ENCODE results near the gene DYDC2.

The DYDC2 gene

GRCh38 chr10:80410122-80410521, 53.5 kb downstream of the DYDC2 start:
- TF ChIP-seq MAX (IDR thresholded peaks at IDR 0.05), result no peak
- TF ChIP-seq ZBTB7A (IDR thresholded peaks at IDR 0.05; ENCODE audit: low read depth), result no peak
- no peak for TF ChIP-seq EP300 (IDR thresholded peaks at IDR 0.05; ENCODE audit: borderline replicate concordance)
- no peak for TF ChIP-seq USF1 (IDR thresholded peaks at IDR 0.05)
- TF ChIP-seq CEBPB (IDR thresholded peaks at IDR 0.05), result no peak
- no peak for TF ChIP-seq EGR1 (IDR thresholded peaks at IDR 0.05)
- TF ChIP-seq NFIC (IDR thresholded peaks at IDR 0.05), result no peak
- no peak for TF ChIP-seq TEAD4 (IDR thresholded peaks at IDR 0.05)
- TF ChIP-seq FOXM1 (IDR thresholded peaks at IDR 0.05; ENCODE audit: borderline replicate concordance, low read depth), result no peak
- TF ChIP-seq TCF12 (IDR thresholded peaks at IDR 0.05; ENCODE audit: low read depth), result no peak
- no peak for TF ChIP-seq REST (IDR thresholded peaks at IDR 0.05; ENCODE audit: low read depth)
- TF ChIP-seq TAF1 (IDR thresholded peaks at IDR 0.05; ENCODE audit: low read depth), result no peak
- TF ChIP-seq CREB1 (IDR thresholded peaks at IDR 0.05; ENCODE audit: low read depth), result no peak
- no peak for TF ChIP-seq RAD21 (IDR thresholded peaks at IDR 0.05; ENCODE audit: low read depth)
- TF ChIP-seq YY1 (IDR thresholded peaks at IDR 0.05; ENCODE audit: low read depth), result no peak

GRCh38 chr10:80410578-80411145, 54.1 kb downstream of the DYDC2 start:
- TF ChIP-seq TAF1 (IDR thresholded peaks at IDR 0.05; ENCODE audit: low read depth) (no peak), CREB1 (IDR thresholded peaks at IDR 0.05; ENCODE audit: low read depth) (no peak), EGR1 (IDR thresholded peaks at IDR 0.05) (no peak), TEAD4 (IDR thresholded peaks at IDR 0.05) (no peak), TCF12 (IDR thresholded peaks at IDR 0.05; ENCODE audit: low read depth) (no peak), USF1 (IDR thresholded peaks at IDR 0.05) (no peak), YY1 (IDR thresholded peaks at IDR 0.05; ENCODE audit: low read depth) (no peak), NFIC (IDR thresholded peaks at IDR 0.05) (no peak), FOXM1 (IDR thresholded peaks at IDR 0.05; ENCODE audit: borderline replicate concordance, low read depth) (no peak), EP300 (IDR thresholded peaks at IDR 0.05; ENCODE audit: borderline replicate concordance) (no peak), MAX (IDR thresholded peaks at IDR 0.05) (no peak), RAD21 (IDR thresholded peaks at IDR 0.05; ENCODE audit: low read depth) (no peak), CEBPB (IDR thresholded peaks at IDR 0.05) (no peak), ZBTB7A (IDR thresholded peaks at IDR 0.05; ENCODE audit: low read depth) (no peak)

GRCh38 chr10:80411267-80411668, 54.7 kb downstream of the DYDC2 start:
- TF ChIP-seq EGR1 (IDR thresholded peaks at IDR 0.05), result no peak

GRCh38 chr10:80411681-80412220, 55.2 kb downstream of the DYDC2 start:
- TF ChIP-seq TCF12 (IDR thresholded peaks at IDR 0.05; ENCODE audit: low read depth), result no peak
- TF ChIP-seq REST (IDR thresholded peaks at IDR 0.05; ENCODE audit: low read depth), result no peak
- no peak for TF ChIP-seq TAF1 (IDR thresholded peaks at IDR 0.05; ENCODE audit: low read depth)
- no peak for TF ChIP-seq NFIC (IDR thresholded peaks at IDR 0.05)
- TF ChIP-seq TEAD4 (IDR thresholded peaks at IDR 0.05), result no peak
- no peak for TF ChIP-seq RAD21 (IDR thresholded peaks at IDR 0.05; ENCODE audit: low read depth)
- TF ChIP-seq EGR1 (IDR thresholded peaks at IDR 0.05), result no peak
- TF ChIP-seq USF1 (IDR thresholded peaks at IDR 0.05), result no peak
- no peak for TF ChIP-seq CREB1 (IDR thresholded peaks at IDR 0.05; ENCODE audit: low read depth)
- no peak for TF ChIP-seq FOXM1 (IDR thresholded peaks at IDR 0.05; ENCODE audit: borderline replicate concordance, low read depth)
- TF ChIP-seq YY1 (IDR thresholded peaks at IDR 0.05; ENCODE audit: low read depth), result no peak
- TF ChIP-seq EP300 (IDR thresholded peaks at IDR 0.05; ENCODE audit: borderline replicate concordance), result no peak
- TF ChIP-seq ZBTB7A (IDR thresholded peaks at IDR 0.05; ENCODE audit: low read depth), result no peak

- TF ChIP-seq NFIC (IDR thresholded peaks at IDR 0.05) (no peak), CREB1 (IDR thresholded peaks at IDR 0.05; ENCODE audit: low read depth) (no peak), MAX (IDR thresholded peaks at IDR 0.05) (no peak), FOXM1 (IDR thresholded peaks at IDR 0.05; ENCODE audit: borderline replicate concordance, low read depth) (no peak), YY1 (IDR thresholded peaks at IDR 0.05; ENCODE audit: low read depth) (no peak), TEAD4 (IDR thresholded peaks at IDR 0.05) (no peak), EGR1 (IDR thresholded peaks at IDR 0.05) (no peak), EP300 (IDR thresholded peaks at IDR 0.05; ENCODE audit: borderline replicate concordance) (no peak), ZBTB7A (IDR thresholded peaks at IDR 0.05; ENCODE audit: low read depth) (no peak), CEBPB (IDR thresholded peaks at IDR 0.05) (no peak), RAD21 (IDR thresholded peaks at IDR 0.05; ENCODE audit: low read depth) (no peak), TCF12 (IDR thresholded peaks at IDR 0.05; ENCODE audit: low read depth) (no peak), TAF1 (IDR thresholded peaks at IDR 0.05; ENCODE audit: low read depth) (no peak), USF1 (IDR thresholded peaks at IDR 0.05) (no peak), REST (IDR thresholded peaks at IDR 0.05; ENCODE audit: low read depth) (no peak)
These were observed 55.9 kb downstream of the DYDC2 start for GRCh38 chr10:80412486-80412885.

Data from Ishikawa (cell line).